Fibroblast of upper back skin (primary cell): Measurements from ENCODE around the gene MESP1.
A peak's percentile ranks its signal among the peaks of the same experiment; 100 is the strongest.

Source experiments
- DNase-seq: peaks from one replicate; pipeline ENCODE4 v3.0.0-alpha.2; 2013

Gene MESP1

DNA sequence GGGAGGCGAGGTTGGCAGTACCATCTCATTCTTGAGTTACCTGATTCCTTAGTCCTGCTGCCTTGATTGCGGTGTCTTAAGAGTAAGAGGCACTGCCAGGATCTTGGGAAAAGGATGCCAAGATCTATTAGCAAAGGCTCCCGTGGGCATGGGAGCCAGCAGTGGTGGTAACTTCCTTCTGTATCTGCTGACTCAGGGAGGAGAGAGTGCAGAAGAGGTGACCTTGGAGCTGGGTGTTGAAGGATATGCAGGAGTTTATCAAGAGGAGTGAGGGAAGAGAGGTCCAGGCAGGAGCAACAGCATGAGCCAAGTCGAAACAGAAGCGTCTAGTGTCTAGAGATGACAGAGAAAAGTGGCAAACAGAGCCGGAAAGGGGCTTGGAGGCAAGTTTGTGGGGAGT lies 29.6 kb upstream of the MESP1 start:
- DNase-seq, result no peak

DNA sequence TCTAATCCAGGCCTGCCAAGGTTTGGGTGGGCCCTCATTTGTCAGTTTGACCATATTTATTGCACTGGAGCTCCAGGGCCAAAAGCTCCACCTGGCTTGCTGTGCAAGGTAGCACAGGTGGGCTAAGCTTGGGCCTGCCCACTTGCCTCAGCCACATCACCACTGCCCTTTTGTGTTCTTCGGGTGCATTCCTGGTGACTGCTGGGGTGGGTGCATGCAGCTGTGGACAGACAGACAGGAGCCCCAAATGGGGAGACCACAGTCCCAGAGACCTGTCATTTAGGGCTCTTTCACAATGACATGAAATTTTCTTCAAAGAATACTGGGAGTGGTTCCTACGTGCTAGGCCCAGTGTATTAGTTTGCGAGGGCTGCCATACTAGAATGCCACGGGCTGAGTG lies 27.8 kb upstream of the MESP1 start:
- DNase-seq, result no peak

DNA sequence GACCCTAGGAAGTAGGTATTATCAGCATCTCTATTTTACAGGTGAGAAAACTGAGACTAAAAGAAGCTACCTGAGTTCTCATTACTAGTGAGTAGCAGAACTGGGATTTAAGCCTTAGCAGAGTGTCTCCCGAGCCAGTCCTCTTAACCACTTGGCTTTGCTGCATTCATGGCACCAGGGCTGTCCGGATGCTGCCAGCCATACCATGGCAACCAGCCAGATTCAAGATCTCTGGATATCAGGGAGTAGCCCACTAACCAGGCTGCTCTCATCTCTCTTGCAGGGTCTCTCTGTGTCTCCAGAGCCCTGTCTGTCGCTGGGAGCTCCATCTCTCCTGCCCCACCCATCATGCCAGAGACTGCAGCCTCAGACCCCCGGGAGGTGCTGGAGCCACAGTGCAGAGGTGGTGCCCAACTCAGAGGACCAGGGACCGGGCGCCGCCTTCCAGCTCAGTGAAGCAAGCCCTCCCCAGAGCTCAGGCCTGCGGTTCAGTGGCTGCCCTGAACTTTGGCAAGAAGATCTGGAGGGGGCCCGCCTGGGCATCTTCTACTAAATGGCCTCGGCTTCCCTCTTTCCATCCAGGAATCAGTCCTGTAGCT lies 26.8 kb upstream of the MESP1 start:
- DNase-seq, result no peak

DNA sequence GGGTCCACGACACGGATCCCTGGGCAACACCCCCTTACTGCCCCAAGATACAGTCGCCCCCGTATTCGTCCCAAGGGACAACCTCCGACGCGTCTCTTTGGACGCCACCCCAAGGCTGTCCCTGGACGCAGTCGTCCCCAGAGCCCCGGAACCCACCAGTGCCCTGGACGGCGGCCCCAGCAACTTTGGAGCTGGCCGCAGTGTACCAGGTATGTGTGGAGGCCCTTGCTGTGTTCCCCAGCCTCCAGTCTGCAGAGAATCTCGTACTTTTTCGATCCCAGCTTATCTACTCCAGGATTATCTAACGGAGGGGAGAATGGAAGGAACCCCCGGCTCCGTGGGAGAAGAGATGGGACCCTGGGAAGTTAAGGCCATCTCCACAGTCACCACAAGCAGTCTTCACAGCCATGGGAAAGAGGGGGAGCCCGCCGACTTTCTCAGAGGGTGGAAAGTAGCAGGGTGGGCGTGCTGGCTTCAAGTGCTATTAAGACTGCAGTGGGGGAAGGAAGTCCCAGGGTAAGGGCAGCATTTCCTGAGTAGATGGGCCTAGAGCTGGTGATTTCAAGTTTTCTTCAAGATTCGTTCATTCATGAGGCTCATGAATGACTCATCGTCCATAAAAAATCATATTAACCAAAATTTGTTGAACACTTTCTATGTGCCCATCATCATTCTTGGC lies 26.2 kb upstream of the MESP1 start:
- DNase-seq, result no peak

DNA sequence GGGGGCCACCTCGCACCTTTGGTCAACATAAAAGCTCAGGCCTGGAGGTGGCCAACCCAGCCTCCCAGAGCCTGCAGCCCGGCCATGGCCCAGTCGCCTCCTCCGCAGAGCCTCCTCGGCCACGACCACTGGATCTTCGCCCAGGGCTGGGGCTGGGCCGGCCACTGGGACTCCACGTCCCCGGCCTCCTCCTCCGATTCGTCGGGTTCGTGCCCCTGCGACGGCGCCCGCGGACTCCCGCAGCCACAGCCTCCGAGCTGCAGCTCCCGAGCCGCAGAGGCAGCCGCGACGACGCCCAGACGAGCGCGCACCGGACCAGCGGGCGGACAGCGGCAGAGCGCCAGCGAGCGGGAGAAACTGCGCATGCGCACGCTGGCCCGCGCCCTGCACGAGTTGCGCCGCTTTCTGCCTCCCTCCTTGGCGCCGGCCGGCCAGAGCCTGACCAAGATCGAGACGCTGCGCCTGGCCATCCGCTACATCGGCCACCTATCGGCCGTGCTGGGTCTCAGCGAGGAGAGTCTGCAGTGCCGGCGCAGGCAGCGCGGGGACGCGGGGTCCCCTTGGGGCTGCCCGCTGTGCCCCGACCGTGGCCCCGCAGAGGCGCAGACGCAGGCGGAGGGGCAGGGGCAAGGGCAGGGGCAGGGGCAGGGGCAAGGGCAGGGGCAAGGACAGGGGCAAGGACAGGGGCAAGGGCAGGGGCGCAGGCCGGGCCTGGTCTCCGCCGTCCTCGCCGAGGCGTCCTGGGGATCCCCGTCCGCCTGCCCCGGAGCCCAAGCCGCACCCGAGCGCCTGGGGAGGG lies 25.4 kb upstream of the MESP1 start, which contains the start of gene MESP2:
MESP2 (plus strand) TSS at position 59 of the 799 bp plus-strand sequence; CDS start at position 85, 26 bp downstream.
- DNase-seq, result peak; percentile 74

DNA sequence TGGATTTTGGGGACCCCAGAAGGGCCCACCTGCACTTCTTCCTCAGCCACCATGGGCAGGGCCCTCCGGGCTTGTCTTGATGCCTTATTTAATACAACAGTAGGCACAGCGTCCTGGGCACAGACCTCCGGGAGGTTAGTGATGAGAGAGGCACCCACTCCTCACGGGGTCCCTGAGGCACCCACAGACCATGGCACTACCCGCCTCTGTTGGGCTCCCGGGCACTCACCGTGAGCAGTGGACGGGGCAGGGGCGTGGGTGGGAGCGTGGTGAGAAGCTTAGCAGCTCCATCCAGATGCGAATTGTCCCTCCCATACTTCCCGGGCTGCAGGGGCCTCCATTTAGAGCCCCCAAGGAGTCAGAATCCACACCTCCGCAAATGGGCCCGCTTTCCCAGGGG lies 24.8 kb upstream of the MESP1 start:
- DNase-seq, result no peak

DNA sequence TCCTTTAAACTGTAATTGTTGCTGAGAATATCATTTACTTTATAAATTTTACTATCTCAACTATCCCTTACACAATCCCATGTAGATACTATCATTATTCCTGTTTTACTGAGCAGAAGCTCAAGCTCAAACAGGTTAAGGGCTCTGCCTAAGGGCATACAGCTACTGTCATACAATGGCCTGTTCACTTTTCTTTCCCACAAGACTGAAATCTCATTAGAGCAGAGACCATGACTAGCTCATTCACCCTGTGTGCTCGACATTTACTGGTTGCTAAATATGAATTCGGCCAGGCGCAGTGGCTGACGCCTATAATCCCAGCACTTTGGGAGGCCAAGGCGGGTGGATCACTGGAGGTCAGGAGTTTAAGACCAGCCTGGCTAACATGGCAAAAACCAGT lies 23.4 kb upstream of the MESP1 start:
- DNase-seq, result no peak

DNA sequence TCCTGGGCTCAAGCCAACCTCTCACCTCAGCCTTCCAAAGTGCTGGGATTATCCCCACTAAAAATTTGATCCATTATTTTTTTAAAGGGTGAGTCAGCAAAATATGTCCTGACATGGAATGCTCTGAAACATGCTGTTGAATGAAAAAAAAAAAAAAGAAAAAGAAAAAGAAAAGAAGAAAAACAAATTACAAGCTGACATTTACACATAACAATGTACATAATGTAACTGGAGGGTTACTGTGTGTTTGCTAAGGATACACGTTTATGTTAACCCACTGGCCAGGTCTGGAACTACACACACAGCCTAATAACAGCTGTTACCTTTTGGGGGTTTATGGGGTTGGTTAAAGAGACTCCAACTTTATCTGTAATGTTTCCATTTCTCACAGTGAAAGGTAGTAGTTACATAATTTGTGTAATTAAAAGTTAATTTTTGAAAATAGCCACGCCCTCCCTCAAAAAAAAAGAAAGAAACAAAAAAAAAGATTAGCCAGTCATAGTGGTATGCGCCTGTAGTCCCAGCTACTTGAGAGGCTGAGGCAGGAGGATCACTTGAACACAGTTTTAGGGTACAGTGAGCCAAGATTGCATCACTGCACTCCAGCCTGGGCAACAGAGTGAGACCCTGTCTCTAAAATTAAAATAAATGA lies 22.0 kb upstream of the MESP1 start:
- peak; percentile 63 for DNase-seq

DNA sequence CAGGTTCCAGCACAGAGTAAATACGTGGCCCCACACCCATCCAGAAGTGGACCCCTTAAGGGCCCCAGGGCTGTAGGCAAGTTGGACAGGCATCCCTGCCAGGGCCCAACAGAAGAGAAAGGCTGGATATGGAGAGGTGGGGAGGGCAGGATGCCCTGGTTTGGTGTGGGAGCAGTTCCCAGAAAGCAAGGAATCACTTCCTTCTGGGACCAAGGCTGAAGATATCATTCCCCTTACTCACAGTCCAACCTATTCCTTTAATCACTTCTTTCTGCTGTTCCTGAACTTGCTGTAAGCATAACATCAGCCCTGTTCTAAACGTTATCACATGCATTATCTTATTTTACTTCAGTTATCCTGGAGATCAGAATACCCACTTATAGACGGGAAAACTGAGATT lies 19.0 kb upstream of the MESP1 start:
- peak; percentile 66 for DNase-seq

DNA sequence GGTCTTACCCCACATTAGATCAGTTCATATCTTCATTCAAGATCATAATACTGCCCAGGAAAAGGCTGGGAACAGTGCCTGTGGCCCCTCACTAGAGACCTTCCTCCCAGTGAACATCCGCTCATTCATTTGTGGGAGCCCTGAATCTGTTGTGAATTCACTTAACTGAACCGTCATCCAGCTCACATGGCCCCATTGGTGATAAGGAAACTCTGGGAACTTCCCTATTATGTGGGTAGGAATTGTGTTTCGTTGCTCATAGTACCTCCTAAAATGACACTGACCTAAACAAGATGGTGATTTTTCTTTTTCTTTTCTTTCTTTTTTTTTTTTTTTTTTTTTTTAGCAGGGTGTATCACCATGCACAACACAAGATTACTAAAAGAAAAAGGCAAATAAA lies 18.3 kb upstream of the MESP1 start:
- DNase-seq, result no peak

DNA sequence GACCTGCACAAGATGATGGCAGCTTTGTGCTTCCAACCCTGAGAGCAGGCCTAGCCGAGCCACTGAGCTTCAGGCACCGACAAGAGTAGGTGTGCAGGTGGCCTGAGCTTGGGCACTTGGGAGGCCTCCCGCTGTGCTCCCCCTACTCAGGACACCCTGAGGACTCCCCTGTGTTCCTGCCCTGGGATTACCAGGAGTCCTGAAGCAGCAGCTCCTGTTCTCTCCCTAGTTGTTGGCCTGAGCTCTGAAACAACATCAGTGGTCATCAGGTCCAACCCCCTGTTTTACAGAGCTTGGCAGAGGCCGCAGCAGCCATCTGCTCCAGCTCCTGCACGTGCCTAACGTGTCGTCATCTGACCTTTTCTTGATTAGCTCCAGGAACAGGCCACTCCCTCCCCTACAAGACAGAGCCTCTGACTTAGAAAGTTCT lies 17.0 kb upstream of the MESP1 start:
- DNase-seq, result peak; percentile 24

DNA sequence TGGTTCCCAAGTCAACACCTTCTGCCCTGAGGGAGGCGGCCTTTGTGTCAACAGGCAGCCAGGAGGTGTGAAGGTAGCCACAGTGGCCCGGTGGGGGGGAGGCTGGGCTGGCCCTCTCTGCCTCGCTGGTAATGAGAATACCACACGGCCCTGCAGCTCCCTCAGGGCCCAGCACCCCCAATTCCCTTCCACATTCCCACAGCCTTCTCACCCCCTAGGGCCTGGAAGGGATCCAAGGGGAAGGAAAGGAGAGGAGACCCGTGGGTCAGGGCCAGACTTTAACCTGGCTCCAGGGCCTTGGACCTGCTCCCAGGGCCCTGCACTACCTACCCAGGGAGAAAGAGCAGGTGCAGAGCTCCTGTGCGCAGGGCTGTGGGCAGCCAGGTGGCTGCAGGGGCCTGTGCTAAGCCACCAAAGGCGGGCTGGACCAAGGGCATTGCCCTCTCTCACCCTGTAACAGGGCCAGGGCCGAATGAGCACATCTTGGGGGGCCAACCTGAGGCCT lies 16.4 kb upstream of the MESP1 start:
- DNase-seq, result no peak

DNA sequence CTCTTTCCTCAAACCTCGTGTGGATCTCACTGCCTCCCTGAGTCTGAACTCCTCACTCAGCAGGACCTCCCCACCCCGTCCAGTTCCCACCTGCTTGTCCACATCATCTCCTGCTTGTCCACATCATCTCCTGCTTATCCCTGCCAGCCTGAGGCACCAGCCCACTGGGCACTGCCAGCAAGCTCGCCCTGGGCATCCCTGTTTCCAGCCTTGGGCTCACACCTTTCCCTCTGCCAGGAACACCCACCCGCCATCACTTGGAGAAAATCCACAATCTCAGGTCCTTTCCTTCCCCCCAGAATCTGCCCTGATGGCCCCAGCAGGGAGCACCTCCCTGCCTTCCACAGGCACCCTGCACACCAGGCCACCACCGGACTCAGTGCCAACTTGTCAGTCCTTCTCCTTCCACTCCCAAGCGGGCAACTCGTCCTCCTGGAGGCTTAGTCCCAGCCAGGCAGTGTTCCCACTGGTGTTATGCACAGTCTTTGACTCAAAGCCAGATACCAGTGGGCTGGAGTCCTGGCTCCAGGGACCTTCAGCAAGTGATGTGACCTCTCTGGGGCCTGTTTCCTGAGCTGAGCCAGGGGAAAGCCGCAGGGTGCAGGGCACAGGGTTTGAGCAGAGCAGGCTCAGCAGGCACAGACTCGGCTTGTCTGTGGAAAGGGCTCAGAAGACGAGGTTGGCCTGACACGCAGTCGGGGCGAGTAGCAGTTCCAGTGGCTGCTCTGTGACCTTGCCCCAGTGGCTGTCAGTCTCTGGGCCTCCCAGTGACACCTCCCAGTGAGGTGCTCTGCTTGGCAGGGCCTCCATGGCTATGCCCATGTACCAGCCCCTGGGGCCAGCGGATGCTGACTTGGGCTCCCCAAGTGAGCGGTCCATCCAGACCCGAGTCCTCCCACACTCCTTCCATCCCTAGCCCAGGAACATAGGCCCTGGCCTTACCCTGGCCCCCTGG lies 15.6 kb upstream of the MESP1 start:
- no peak for DNase-seq

DNA sequence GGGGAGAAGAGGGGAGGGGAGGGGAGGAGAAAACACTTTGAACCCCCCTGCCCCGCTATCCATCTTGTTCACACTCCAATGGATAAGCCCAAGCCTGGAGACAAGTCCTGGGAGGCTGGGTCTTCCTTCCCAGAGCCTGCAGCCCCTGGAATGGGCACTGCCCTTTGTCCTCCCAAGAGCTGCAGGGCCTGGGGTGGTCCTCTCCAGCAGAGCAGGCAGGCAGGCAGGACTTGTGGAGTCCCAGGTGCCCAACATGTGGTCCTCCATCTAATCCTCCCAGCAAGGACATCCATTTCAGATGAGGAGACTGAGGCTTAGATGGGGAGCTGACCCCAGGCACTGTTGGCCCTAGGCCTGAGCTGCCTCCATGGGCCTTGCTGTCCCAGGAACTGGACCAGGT lies 14.6 kb upstream of the MESP1 start:
- DNase-seq, result no peak

DNA sequence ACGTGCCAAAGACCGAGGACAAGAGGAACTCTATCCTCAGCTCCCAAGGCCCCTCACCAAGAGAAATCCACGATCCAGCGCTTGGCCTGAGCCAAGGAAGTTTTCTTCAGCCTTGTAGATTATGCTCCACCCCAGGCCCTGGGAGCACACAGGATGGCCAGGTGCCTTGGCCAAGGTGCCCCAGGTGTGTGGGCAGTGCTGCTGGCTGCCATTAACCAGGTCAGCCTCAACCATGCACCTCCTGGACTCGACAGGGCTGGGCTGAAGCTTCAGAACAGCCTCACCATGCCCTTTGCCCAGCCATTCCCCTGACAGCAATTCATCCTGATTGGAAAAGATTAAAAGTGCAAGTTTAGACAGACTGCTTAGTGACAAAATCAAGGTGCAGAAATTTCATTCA lies 10.9 kb upstream of the MESP1 start:
- no peak for DNase-seq

DNA sequence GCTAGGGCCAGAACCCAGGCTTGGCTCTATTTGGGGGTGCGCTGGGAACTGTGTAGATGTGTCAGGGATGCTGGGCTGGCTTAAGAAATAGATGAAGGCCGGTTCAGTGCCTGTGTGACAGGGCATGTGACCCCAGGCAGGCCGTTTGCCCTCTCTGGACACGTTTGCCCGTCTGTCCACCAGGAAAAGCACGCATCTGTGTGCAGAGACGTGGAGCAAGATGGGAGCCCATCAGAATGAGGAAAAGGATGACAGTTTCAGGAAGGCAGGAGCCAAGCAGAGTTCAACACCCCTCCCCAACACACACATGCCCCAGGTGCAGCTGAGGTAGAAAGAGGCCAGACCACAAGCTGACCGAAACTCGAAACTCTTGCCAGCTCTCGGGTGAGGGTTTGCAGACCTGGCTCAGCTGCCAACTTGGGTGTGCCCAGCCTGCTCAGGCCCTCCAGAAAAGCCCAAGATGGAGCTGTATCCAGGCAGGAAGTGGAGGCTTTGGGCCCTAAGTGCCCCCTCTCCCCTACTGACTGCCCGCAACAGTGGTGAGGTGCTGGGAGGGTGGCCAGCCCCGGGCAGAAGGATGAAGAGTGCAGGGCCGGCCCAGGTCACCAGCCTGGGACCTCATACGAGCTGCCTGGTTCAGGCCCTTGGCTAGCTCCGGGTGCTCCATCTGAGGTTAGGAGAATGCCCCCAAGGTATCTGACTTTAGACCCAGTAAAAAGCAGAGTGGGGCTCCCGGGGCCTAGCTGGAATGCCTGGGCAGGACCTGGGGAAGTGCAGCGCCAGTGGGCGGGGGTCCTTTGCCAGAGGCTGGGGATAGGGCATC lies 10.2 kb upstream of the MESP1 start:
- DNase-seq, result no peak

DNA sequence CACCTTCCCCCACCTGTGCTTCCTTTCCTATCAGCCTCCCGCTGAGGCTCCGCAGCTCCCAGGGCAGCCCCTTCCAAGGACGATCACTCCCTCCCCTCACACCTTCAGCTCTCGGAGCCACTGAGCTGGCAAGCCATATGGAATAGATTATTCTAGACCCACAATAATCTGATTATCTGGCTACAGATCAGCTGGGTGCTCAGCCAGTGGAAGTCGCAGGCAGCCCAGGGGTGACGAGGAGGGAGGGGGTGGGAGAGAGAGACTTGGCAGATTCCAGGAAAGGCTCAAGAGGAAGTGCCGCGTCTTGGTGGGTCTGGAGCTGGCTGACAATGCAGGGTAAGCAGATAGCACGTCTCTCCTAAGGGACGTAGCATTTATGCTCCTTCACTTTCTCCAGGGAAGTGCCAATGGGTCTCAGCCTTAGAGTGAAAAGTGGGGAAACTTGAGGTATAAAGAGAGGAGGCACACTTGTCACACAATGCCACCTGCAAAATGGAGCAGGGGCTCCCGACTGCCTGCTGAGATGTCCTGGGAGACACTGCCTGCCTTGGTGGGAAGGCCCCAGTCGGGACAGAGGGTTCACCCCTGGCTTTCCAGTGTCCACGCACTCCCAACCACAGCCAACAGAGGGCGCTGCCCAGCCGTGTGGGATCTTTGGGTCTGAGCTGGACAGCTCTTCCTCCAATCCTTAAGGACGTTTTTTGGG lies 9.4 kb upstream of the MESP1 start:
- DNase-seq, result peak; percentile 73

DNA sequence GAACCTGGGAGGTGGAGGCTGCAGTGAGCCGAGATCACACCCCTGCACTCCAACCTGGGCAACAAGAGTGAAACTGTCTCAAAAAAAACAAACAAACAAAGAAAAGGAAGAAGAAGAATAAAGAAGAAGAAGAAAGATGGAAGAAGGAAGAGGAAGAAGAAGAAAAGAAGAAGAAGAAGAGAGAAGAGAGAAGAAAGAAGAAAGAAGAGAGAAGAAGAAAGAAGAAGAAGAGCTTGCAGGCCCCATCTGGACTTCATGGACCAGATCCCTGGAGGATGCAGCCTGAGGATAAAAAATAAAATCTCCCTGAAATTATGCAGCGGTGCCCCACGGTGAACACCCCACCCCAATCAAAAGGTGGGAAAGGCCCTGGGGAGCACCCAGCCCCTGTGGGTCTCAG lies 8.8 kb upstream of the MESP1 start:
- DNase-seq, result no peak

DNA sequence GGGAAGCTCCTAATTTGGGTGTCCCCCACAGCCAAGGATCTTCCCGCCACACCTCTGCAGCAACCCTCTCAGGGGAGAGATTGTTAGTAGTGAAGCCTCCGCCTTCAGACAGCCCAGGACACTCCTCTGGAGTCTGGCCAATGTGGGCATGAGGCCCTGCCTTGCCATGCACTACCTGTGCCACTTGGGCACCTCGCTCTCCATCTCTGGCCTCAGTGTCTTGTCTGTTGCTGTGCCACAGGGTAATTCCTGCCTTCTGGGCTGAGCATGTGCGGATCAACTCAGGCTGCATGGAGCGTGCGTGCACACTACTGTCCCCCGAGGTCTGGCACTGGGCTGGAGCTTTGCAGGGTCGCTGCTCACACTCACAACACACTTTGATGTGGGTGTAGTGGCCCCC lies 7.9 kb upstream of the MESP1 start:
- no peak for DNase-seq

DNA sequence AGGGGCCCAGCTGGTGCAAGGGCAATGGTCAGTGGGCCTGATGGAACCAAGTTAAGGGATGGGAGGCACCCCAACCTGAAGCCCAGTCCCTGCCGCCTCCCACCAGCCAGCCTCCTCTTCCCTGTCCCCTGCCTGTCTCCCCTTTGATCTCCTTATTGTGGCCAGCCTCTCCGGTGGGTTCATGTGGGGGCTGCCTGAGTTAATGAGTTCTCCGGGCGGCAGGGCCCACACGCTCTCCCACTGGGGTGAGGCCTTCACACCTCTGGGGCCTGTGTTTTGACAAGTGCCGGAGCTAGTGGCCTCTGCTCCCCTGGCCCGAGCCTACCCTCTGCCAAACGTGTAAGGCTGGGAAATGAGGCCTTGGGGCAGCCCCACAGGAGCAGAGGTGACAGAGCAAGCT lies 7.2 kb upstream of the MESP1 start:
- no peak for DNase-seq

DNA sequence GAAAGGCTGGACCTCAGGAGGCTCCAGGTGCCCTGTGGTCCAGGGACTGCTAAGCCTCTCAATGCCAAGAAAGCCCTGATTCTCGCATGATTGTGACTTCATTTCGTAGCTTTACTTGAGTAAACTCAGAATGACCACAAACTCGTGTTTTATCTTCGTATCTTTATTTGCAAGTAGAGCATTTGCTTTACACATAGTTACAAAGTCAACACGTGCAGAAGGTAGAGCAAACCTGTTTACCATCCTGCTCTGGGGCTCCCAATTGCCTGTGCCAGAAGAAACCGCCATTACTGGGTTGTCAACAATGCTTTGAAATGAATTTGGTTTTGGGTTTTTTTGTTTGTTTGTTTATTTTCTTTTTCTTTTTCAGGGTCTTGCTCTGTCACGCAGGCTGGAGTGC lies 5.8 kb upstream of the MESP1 start:
- DNase-seq, result no peak
